T follicular helper cell (primary cell): ENCODE data around the gene AQP9.
"Not testable (repeated sequence)": the region's sequence is repeated elsewhere in the genome, so short reads cannot be mapped to it uniquely, and the experiment has no call there.

Experiments
- DNase-seq: peaks from one replicate; pipeline ENCODE4 v3.0.0-alpha.2; 2020; ENCODE audit warnings: low read depth
- total RNA-seq, 2 experiments: gene quantifications; one replicate each; lab custom pipeline; 2026; lab: John Stamatoyannopoulos, UW

The AQP9 gene, protein sequence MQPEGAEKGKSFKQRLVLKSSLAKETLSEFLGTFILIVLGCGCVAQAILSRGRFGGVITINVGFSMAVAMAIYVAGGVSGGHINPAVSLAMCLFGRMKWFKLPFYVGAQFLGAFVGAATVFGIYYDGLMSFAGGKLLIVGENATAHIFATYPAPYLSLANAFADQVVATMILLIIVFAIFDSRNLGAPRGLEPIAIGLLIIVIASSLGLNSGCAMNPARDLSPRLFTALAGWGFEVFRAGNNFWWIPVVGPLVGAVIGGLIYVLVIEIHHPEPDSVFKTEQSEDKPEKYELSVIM
- total RNA-seq = 0 to 0.04 reads per million in 2 experiments

DNA sequence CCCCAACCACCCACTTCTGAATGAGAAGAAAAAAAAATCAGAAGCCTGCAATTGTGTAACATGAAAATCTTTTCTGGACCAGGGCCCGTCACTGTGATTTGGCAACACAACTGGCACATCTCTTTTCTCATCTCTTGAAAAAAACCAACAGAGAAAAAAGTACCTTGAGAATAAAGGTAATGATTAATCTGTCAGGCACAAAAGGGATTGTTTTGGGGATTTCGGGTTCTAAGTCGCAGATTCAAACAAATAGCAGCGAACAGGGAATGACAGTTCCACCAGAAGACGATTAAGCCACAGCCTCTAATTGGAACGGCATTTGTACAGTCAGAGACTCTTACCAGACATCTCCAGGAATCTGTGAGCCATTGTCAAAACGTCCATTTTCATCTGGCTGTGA, at the start of gene AQP9:
Gene AQP9 (plus strand): TSS at position 276 of the 400 bp plus-strand sequence. CDS start 185 bp downstream, outside the sequence.
- DNase-seq = no peak

DNA sequence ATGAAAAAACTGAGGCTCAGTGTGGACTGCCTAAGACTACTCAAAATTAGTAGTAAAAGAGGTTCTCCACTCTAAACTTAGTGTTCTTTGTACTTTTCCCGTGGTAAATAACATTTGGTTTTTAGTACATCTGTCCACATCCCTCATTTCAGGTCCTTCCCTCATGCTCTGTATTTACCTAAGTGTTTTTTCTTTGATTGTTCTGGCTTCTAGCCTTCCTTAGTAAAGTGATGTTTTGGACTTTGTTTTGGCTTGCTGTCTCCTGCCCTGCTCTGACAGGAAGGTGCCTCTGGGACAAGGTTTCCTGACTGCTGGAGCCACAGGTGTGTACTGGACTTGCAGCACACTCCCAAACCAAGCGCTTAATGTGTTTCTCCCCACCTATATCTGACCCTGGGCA, 42.8 kb upstream of the AQP9 start:
- no peak for DNase-seq

GRCh38 chr15:58096529-58097084, 41.6 kb upstream of the AQP9 start:
- no peak for DNase-seq

DNA sequence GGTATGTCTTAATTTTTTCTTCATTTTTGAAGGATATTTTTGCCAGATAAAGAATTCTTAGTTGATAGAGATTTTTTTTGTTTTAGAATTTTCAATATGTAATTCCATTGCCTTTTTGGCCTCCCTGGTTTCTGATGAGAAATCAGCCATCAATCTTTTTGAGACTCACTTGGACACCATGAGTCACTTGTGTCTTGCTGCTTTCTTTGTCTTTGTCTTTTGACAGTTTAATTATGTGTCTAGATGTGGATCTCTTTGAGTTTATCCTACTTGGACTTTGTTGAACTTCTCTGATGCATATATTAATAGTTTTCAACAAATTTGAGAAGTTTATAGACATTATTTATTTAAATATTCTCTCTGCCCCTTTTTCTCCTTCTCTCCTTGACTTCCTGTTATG, 34.7 kb upstream of the AQP9 start:
- DNase-seq = no peak

DNA sequence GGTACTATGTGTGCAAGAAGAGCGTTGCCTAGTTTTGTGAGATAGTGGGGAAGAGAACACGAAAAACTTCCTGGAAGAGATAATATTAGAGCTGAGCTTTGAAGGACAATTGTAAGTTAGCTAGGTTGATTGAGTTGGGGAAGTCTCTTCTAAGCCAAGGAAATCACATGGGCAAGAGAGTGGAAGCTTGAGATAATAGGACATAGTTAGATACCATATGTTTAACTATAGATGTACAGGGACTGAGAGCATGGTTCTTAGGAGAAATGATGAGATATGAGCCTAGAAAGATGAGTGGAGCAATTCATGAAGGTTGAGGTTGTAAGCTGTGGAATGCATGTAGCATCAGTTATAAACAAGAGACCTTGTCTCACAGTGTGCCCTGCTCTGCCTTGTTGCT, 30.1 kb upstream of the AQP9 start:
- no peak for DNase-seq

DNA sequence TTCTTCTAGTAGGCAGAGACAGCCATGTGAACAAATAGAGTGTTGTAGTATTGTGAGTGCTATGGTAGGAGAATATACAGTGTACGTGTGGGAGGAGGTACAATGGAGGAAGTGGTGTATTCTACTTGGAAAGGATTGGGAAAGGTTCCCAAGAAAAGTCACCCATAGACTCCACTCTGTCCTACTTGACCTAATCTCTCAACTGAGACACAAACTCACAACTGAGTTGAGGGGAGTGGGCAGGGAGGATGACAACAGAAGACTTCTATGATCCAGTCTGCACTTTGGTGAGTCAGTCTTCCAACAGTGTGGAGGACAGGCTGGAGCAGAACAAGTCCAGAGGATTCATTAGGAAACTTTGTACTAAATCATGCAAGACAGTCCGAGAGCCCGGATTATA, 28.8 kb upstream of the AQP9 start:
- no peak for DNase-seq

GRCh38 chr15:58110999-58111717, 27.0 kb upstream of the AQP9 start:
- no peak for DNase-seq

DNA sequence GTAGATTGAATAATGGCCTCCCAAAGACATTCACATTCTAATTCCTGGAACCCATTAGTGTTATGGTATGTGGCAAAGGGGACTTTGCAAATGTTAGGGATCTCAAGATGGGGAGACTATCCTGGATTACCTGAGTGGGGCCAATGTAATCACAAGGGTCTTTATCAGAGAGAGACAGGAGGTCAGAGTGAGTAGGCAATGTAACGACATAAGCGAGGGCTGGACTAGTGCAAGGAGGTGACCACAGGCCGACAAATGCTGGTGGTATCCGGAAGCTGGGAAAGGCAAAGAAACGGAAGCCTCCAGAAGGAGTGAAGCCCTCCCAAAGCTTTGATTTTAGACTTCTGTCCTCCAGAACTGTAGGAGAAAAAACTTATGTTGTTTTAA, 26.5 kb upstream of the AQP9 start:
- no peak for DNase-seq

- DNase-seq = not testable (repeated sequence)
These were observed 24.8 kb upstream of the AQP9 start for GRCh38 chr15:58113358-58113757.

GRCh38 chr15:58114388-58114787, 23.8 kb upstream of the AQP9 start:
- DNase-seq = no peak

DNA sequence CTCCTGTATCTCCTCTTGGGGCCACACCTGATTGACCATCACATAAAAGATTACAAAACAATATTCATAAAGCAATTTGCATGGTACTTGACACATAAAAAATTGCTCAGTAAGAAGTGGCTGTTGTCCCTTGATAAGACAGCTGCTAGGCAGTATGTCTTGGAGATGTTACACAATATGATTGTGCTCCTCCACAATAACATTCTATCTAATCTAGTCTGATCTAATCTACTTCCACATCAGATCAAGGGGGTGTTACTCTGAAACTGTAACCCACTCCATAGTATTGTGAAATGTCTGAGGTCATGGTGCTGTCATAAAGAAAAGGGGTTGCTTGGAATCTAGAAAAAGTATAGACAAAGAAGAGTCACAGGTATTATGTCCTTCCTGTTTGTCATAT, 23.4 kb upstream of the AQP9 start:
- DNase-seq = no peak

DNA sequence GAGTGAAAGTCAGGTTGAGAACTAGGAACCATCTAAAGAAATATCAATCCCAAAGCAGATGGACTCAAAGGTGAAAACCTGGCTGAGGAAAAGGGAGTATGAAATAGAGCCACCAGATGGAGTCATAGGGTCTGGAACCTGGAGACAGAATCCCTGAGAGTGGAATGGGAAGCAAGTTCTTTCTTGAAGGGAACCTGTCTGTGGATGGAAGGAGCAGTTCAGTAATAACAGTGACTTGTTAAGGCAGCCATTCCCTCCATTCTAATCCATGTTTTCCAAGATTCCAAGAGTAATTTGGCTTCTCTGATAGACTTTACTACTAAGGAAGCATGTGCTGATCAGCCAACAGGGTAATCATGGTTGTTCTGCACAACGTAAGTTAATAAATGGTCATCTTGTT, 22.5 kb upstream of the AQP9 start:
- no peak for DNase-seq

- no peak for DNase-seq
These were observed 20.6 kb upstream of the AQP9 start for GRCh38 chr15:58117619-58118018.

DNA sequence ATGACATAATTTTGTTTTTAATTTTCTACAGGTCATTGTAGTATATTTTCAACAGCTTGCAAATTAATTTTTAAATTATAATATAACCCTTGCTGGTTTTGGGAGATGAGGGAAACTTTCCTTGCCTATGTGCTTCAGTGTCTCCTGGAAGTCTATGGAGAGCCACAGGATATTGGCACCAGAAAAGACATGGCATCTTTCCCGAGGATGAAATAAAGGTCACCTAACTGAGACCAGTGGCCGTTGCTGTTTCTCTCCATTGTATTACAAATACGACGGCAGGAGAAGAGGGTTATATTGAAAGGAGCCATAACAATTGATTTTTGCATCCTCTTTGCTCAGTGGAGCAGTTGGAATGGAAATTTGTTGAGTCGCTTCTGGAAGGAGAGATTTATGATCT, 19.9 kb upstream of the AQP9 start:
- no peak for DNase-seq

DNA sequence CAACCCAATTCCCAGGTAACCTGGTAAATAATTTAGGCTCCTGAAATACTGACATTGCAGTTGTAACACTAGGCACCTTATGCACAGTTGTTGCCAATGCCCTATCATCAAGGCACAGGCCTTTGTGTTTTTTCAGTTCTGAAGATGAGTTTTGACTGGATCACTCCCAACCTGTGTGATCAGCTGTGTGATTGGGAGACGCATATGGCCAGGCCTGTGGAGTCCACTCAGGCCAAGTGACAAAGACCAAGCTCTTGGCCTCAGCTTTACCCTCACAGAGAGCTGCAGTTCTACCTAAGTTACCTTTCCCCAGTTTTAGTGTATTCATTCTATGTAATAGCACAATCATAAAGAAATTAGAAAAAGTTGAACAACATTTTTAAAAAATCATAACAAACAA, 19.2 kb upstream of the AQP9 start:
- no peak for DNase-seq

- no peak for DNase-seq
These were observed 13.6 kb upstream of the AQP9 start for GRCh38 chr15:58124585-58124984.

DNA sequence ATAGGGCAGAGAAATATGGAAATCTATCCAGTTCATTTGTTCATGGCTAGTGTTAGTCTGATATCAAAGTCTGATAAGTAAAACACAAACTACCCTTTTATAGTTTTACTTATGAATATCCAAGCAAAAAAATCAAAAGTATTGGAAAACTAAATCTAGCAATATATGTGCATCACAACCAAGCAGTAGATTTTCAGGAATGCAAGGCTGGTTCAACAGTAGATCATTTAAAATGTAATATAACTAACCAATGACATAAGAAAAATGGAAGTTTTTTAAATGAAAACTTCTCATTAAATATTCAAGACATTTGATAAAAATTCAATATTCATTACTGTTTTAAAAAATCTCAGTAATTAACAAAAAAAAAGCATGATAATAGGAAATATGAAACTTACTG, 12.8 kb upstream of the AQP9 start:
- DNase-seq = no peak

DNA sequence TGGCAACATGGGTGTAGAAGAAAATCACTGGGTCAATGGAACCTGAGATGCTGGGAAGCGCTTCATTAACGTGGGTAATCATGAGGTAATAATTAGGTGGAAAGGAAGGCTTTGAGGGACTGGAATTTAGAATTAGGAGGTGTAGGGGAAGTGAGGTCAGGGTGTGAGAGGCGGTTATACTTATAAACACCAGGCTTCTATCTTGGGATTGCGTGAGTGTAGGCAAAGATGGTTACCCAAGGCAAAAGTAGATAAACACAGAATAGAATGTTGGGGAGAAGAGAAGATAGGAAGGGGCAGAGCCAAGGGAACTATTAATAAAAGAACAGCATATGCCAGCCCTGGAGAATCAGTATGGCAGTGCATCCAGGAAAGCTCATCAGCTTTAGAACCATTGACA, 3.3 kb upstream of the AQP9 start:
- DNase-seq = no peak

GRCh38 chr15:58135511-58136174, 2.5 kb upstream of the AQP9 start:
- no peak for DNase-seq

DNA sequence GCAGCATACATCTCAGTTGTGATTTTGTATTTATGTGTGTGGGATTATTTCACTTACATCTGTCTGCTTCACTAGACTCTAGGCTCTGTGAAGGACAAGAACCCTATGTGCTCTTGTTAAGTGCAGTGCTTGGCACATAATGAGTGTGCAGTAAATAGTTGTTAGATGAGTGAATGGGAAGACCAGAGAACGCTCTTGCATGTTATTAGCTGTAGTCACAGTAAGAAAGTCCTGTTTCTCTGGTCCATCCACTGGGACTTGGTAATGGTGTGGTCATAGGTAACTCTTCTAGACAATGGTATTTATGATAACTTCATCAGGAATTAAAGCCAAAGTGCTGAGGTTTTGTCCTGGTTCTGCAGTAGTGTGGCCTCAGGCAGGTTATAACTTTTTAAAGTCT, 1.4 kb upstream of the AQP9 start:
- DNase-seq = no peak

DNA sequence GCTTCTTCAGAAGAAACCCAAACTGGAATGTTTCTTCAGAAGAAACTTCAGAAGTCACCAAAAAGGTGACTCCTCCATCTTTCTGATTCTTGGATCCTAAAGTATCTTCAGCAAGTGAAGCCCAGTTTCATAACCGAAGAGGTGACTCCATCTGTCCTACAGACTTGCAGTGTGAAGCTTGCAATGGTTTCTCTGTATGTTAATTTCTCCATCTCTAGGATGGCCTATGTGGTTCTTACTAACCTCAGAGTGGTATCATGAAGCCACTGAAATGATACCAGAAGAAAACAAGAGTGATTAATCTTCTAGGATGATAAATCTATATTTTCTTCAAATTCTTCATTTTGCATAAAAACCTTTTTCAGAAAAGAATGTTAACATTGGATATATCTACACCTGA, 495 bp upstream of the AQP9 start:
- no peak for DNase-seq

- DNase-seq = no peak
These were observed 1.3 kb downstream of the AQP9 start for GRCh38 chr15:58139276-58139988.
